ENCODE measurements around the gene RGL1. TPM values are rescaled to one million over a fixed set of nuclear protein-coding genes. Genes with fewer than 3 reads are reported as not detected.

RGL1 gene
- total RNA-seq, 1 donor from 2014 or later: 17.0 TPM

DNA sequence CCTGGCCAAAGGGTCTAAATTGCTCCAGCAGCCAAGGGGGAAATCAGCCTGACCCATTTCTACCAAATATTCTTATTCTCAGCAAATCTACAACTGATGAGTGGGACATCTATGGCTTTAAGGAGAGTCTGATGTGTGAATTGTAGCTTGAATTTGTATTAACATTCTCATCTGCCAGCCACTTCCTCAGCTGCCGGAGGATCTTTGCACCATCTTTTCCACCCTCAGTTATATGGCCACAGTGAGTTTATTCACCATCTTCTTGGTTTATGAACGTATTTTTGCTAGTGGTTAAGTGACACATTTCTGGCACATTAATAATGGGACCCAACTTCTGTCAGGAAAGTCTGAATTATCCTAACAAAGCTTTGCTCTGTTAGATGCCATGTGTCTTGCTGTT is 163.0 kb downstream of the RGL1 start:
- TF ChIP-seq, protein P1, sequence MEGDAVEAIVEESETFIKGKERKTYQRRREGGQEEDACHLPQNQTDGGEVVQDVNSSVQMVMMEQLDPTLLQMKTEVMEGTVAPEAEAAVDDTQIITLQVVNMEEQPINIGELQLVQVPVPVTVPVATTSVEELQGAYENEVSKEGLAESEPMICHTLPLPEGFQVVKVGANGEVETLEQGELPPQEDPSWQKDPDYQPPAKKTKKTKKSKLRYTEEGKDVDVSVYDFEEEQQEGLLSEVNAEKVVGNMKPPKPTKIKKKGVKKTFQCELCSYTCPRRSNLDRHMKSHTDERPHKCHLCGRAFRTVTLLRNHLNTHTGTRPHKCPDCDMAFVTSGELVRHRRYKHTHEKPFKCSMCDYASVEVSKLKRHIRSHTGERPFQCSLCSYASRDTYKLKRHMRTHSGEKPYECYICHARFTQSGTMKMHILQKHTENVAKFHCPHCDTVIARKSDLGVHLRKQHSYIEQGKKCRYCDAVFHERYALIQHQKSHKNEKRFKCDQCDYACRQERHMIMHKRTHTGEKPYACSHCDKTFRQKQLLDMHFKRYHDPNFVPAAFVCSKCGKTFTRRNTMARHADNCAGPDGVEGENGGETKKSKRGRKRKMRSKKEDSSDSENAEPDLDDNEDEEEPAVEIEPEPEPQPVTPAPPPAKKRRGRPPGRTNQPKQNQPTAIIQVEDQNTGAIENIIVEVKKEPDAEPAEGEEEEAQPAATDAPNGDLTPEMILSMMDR (conservative IDR thresholded peaks at IDR 0.05): no peak
- Mint-ChIP-seq H3K4me3 (no peak overlapping the region), H3K36me3 (no peaks in the 10 kb centered on the region), H3K9me3 (no peaks in the 10 kb centered on the region), H3K4me1 (ENCODE audit: unreplicated experiment) (peaks cover 11% of the 10 kb centered on the region), H3K27me3 (no peaks in the 10 kb centered on the region), H3K27ac (no peak overlapping the region)
- DNase-seq (ENCODE audit: extremely low spot score, unreplicated experiment): no peak

GRCh38 chr1:183968386-183968785 is 163.5 kb downstream of the RGL1 start:
- Mint-ChIP-seq H3K27me3 (no peaks in the 10 kb centered on the region), H3K4me1 (ENCODE audit: unreplicated experiment) (peaks cover 11% of the 10 kb centered on the region), H3K4me3 (no peak overlapping the region), H3K9me3 (no peaks in the 10 kb centered on the region), H3K27ac (no peak overlapping the region), H3K36me3 (no peaks in the 10 kb centered on the region)
- no peak for DNase-seq (ENCODE audit: extremely low spot score, unreplicated experiment)
- TF ChIP-seq, protein P1 (conservative IDR thresholded peaks at IDR 0.05): no peak

DNA sequence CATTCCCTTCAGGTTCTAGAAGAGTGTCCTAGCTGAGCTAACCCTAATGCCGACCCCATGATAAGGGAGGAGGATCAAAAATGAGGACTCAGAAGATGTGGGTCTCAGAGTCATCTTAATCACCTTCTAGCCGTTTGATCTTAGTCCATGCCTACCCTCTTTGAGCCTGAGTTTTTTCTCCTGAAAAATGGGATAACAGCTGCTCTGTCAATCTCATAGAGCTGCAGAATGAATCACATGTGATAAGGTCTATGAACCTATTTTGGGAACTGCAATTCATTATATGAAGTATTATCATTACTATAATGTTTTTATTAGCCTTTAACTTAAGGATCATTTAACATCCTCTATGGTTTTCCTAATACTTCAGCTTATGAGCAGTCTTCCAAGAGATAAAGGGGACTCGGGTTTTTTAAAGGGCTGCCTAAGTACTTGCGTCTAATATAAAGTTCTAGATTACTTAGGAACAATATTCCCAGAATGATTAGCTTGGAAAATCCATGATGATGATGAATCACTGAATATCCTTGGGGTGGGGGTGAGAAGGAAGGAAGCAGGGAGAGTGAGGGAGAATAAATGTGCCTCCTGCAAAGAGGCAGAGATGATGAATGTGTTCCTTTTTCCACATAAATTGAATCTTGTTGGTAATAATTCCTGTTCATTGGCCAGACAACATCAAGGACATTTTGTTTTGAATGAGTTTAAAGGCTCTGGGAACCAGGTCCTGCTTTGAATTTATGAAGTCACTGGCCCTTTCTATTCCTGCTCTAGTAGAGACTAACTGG is 165.8 kb downstream of the RGL1 start:
- H3K9me3 Mint-ChIP-seq: no peaks in the 10 kb centered on the region
- no peak for DNase-seq (ENCODE audit: extremely low spot score, unreplicated experiment)
- no peak overlapping the region for H3K27ac Mint-ChIP-seq
- no peak overlapping the region for H3K4me3 Mint-ChIP-seq
- no peaks in the 10 kb centered on the region for H3K36me3 Mint-ChIP-seq
- H3K4me1 Mint-ChIP-seq (ENCODE audit: unreplicated experiment): peaks cover 10% of the 10 kb centered on the region
- TF ChIP-seq, protein P1 (conservative IDR thresholded peaks at IDR 0.05): no peak
- H3K27me3 Mint-ChIP-seq: no peaks in the 10 kb centered on the region

DNA sequence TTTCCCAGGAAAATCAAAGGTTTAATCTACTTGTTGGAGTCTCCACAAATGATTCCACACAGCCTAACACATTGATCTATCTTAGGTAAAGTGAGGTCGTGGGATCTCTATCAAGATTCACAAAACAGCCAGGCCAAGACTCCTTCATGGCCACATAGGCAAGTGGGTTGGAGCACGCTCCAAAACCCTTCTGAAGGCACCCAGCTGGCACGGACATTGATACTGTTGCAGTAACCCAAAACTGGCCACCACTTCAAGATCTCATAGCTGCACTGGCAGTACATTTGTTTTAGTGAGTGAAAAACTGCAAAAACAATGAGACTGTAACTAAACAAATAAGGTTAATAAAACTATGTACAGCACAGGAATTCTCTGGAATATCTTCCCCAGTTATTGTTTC is 170.7 kb downstream of the RGL1 start:
- H3K9me3 Mint-ChIP-seq: no peaks in the 10 kb centered on the region
- H3K27ac Mint-ChIP-seq: no peak overlapping the region
- peaks cover 3% of the 10 kb centered on the region for H3K4me1 Mint-ChIP-seq (ENCODE audit: unreplicated experiment)
- H3K4me3 Mint-ChIP-seq: no peak overlapping the region
- DNase-seq (ENCODE audit: extremely low spot score, unreplicated experiment): no peak
- no peaks in the 10 kb centered on the region for H3K27me3 Mint-ChIP-seq
- H3K36me3 Mint-ChIP-seq: no peaks in the 10 kb centered on the region
- TF ChIP-seq, protein P1 (conservative IDR thresholded peaks at IDR 0.05): no peak

- TF ChIP-seq, protein P1 (conservative IDR thresholded peaks at IDR 0.05): no peak
- H3K9me3 Mint-ChIP-seq: no peaks in the 10 kb centered on the region
- H3K27ac Mint-ChIP-seq: no peak overlapping the region
- no peak for DNase-seq (ENCODE audit: extremely low spot score, unreplicated experiment)
- no peak overlapping the region for H3K4me3 Mint-ChIP-seq
- no peaks in the 10 kb centered on the region for H3K27me3 Mint-ChIP-seq
- H3K36me3 Mint-ChIP-seq: no peaks in the 10 kb centered on the region
- H3K4me1 Mint-ChIP-seq (ENCODE audit: unreplicated experiment): peaks cover under 1% of the 10 kb centered on the region
Measured at GRCh38 chr1:183977717-183978116, 172.8 kb downstream of the RGL1 start.

Other genes starting within 250 kb of the RGL1 start
- 0.68 and 2.2 TPM in 2 replicates for gene NCF2, start 214.7 kb upstream of the RGL1 start, total RNA-seq (ENCODE audit: low replicate concordance)
- 83.5 and 94.3 TPM in 2 replicates for gene ARPC5, start 169.3 kb upstream of the RGL1 start, total RNA-seq (ENCODE audit: low replicate concordance)
- not detected in 2 replicates for gene APOBEC4, start 151.8 kb upstream of the RGL1 start, total RNA-seq (ENCODE audit: low replicate concordance)
- 1.4 and 4.8 TPM in 2 replicates for gene COLGALT2, start 232.6 kb downstream of the RGL1 start, total RNA-seq (ENCODE audit: low replicate concordance)
- gene TSEN15, start 246.6 kb downstream of the RGL1 start, total RNA-seq (ENCODE audit: low replicate concordance): 21.1 and 24.5 TPM in 2 replicates